Ascending aorta (tissue), 2 donors: ENCODE data around the gene MEN1. TPM values are rescaled to one million over a fixed set of nuclear protein-coding genes. Genes with fewer than 3 reads are reported as not detected.

Experiments used
- DNase-seq, 2 donors: peaks; one replicate each; pipeline ENCODE4 v3.0.0-alpha.2; 2019; ENCODE audit warnings: low spot score in 2 of 2
- H3K27ac ChIP-seq, 2 donors: fragments of 200-600 bp; sonication (generic); one replicate each; pipeline ENCODE4 v1.5.1; 2016 to 2017; ENCODE audit warnings: mild to moderate bottlenecking in 1 of 2
- H3K27me3 ChIP-seq: fragments of 200-600 bp; sonication (generic); one replicate; pipeline ENCODE4 v1.5.1; 2017
- H3K36me3 ChIP-seq, 2 donors: fragments of 200-600 bp; sonication (generic); one replicate each; pipeline ENCODE4 v1.5.1; 2016
- H3K4me1 ChIP-seq, 2 donors: fragments of 200-600 bp; sonication (generic); one replicate each; pipeline ENCODE4 v1.5.1; 2016 to 2017; ENCODE audit warnings: mild to moderate bottlenecking in 1 of 2
- H3K4me3 ChIP-seq, 2 donors: fragments of 200-600 bp; sonication (generic); one replicate each; pipeline ENCODE4 v1.5.1; 2016 to 2017; ENCODE audit warnings: mild to moderate bottlenecking in 1 of 2
- H3K9me3 ChIP-seq, 2 donors: fragments of 200-600 bp; sonication (generic); one replicate each; pipeline ENCODE4 v1.5.1; 2016
- intact Hi-C: fragments of 100-400 bp; cut with DNase I; formaldehyde crosslinking; loops from one replicate; pipeline ENCODE4 v1.15.1; 2023
- total RNA-seq: library from RNA; depleted of rRNA; stranded (reverse); fragments of >200 nt; gene quantifications from one replicate; pipeline ENCODE4 v1.1.0, GENCODE V29; 2016
- TF ChIP-seq, protein P1 (sequence below), 3 experiments: fragments of 200-600 bp in 2 of 3; fragments of 450-650 bp in 1 of 3; sonication (generic) in 2 of 3; IDR thresholded peaks; one replicate each; pipeline ENCODE4 v1.5.1; 2016 to 2019; ENCODE audit warnings: antibody characterized with exemption in 3 of 3, mild to moderate bottlenecking in 1 of 3, moderate library complexity in 1 of 3

The MEN1 gene
- total RNA-seq, 1 donor from 2014 or later = 36.6 TPM

GRCh38 chr11:64844330-64845128, 34.2 kb upstream of the MEN1 start, which contains the start of gene CDC42BPG:
Gene CDC42BPG, minus strand, starts transcription at chr11:64844653. Its CDS starts 84 bp downstream, at chr11:64844569.
- intact Hi-C loops = loop anchor here (5.0 kb wide), 1 partner anchor 168 kb away; the partner anchor contains the start of gene ARL2
- TF ChIP-seq, protein P1, sequence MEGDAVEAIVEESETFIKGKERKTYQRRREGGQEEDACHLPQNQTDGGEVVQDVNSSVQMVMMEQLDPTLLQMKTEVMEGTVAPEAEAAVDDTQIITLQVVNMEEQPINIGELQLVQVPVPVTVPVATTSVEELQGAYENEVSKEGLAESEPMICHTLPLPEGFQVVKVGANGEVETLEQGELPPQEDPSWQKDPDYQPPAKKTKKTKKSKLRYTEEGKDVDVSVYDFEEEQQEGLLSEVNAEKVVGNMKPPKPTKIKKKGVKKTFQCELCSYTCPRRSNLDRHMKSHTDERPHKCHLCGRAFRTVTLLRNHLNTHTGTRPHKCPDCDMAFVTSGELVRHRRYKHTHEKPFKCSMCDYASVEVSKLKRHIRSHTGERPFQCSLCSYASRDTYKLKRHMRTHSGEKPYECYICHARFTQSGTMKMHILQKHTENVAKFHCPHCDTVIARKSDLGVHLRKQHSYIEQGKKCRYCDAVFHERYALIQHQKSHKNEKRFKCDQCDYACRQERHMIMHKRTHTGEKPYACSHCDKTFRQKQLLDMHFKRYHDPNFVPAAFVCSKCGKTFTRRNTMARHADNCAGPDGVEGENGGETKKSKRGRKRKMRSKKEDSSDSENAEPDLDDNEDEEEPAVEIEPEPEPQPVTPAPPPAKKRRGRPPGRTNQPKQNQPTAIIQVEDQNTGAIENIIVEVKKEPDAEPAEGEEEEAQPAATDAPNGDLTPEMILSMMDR (IDR thresholded peaks at IDR 0.05) = peak; percentile 61 to 75 (median 67)
- DNase-seq = no peak
- no peak within 1 kb of the TSS for H3K27ac ChIP-seq
- H3K4me1 ChIP-seq = peaks cover 8 to 13% of the 10 kb centered on the region in 2 donors
- no peaks in the 10 kb centered on the region for H3K27me3 ChIP-seq
- no peaks in the 10 kb centered on the region for H3K36me3 ChIP-seq
- no peaks in the 10 kb centered on the region for H3K9me3 ChIP-seq
- peak within 1 kb of the TSS; percentile 40 to 64 for H3K4me3 ChIP-seq

GRCh38 chr11:64843686-64844329, 33.5 kb upstream of the MEN1 start:
- no peak for DNase-seq
- Histone ChIP-seq H3K4me3 (peak overlapping the region; percentile 40 to 64), H3K4me1 (peaks cover 4 to 6% of the 10 kb centered on the region in 2 donors), H3K27me3 (no peaks in the 10 kb centered on the region), H3K9me3 (no peaks in the 10 kb centered on the region), H3K36me3 (no peaks in the 10 kb centered on the region), H3K27ac (no peak overlapping the region)
- intact Hi-C loops = no loop called here
- TF ChIP-seq, protein P1 (IDR thresholded peaks at IDR 0.05) = no peak

DNA sequence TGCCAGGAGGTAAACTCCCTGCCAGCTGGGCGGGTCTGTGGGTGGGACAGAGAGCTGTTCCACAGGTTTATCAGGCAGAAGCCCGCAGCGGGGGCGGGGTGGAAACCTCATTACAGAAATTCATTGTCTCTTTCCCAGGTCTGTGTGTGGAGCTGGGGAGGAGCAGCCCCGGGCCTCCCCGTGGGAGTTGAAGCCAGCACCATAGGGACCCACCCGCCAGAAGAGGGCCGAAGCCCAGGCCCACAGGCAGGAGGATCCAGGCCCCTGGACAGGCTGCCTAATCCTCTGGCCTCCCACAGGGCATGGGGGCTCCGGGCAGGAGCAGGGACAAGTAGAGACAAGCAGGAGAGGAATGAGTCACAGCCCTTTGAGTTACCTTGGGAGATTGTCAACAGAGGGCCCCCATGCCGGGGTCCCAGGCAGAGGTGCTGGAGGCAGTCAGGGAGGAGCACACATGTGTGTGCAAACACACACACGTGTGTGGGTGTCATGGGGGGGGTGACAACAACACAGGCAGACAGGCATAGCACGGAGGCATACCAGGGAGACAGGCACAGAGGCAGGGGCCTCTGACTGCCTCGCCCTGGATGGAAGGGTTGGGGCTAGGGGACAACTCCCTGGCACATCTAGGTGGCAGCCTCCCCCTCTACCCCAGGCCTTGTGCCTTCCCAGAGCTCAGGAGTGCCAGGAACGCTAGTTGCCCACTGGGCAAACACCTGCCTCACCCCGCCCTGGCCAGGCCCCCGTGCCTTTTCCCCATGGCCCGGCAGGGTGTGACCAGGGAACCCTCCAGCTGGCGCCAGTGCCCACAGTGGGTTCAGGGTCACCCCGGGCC, 32.7 kb upstream of the MEN1 start:
- no peak for DNase-seq
- H3K36me3 ChIP-seq = no peaks in the 10 kb centered on the region
- no peak overlapping the region for H3K4me3 ChIP-seq
- intact Hi-C loops = no loop called here
- TF ChIP-seq, protein P1 (IDR thresholded peaks at IDR 0.05) = no peak
- no peaks in the 10 kb centered on the region for H3K9me3 ChIP-seq
- no peak overlapping the region for H3K27ac ChIP-seq
- no peaks in the 10 kb centered on the region for H3K27me3 ChIP-seq
- peaks cover 3% of the 10 kb centered on the region in 2 donors for H3K4me1 ChIP-seq

DNA sequence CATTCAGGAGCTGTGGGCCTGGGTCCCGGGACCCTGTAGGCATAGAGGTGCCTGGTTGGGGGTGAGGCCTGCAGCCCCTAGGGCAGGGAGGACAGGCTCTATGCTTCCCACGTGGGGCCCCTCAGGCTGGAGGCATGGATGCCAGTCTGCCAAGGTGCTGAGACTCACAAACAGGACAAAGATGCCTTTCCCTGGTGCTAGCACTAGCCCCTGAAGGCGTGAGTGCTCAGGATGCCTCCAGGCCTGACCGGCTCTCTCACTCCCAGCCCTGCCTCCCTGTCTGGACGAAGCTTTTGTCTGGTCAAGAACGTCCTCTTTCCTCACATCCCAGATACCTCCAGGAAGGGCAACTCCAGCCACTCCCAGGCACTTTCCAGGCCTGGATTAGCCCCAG, 32.0 kb upstream of the MEN1 start:
- Histone ChIP-seq H3K27me3 (no peaks in the 10 kb centered on the region), H3K9me3 (no peaks in the 10 kb centered on the region), H3K36me3 (no peaks in the 10 kb centered on the region), H3K27ac (no peak overlapping the region), H3K4me3 (no peak overlapping the region), H3K4me1 (peaks cover 1 to 2% of the 10 kb centered on the region in 2 donors)
- intact Hi-C loops = no loop called here
- no peak for DNase-seq
- TF ChIP-seq, protein P1 (IDR thresholded peaks at IDR 0.05) = no peak

- no peaks in the 10 kb centered on the region for H3K9me3 ChIP-seq
- intact Hi-C loops = no loop called here
- no peak overlapping the region for H3K27ac ChIP-seq
- no peak overlapping the region for H3K4me3 ChIP-seq
- H3K4me1 ChIP-seq = no peaks in the 10 kb centered on the region
- H3K36me3 ChIP-seq = no peaks in the 10 kb centered on the region
- no peaks in the 10 kb centered on the region for H3K27me3 ChIP-seq
- TF ChIP-seq, protein P1 (IDR thresholded peaks at IDR 0.05) = no peak
- no peak for DNase-seq
These were observed 31.4 kb upstream of the MEN1 start for GRCh38 chr11:64841592-64842365.
